Prostate gland (tissue), 2 donors: ENCODE measurements around the gene OSBP2.

ENCODE experiments used
- POLR2A ChIP-seq: fragments of 450-650 bp; IDR thresholded peaks from one replicate; pipeline ENCODE4 v1.6.1; 2016; ENCODE audit warnings: antibody characterized with exemption, mild to moderate bottlenecking
- POLR2AphosphoS5 ChIP-seq: sonication (generic); formaldehyde crosslinking; IDR thresholded peaks from one replicate; pipeline ENCODE4 v1.6.1; 2017; ENCODE audit warnings: antibody characterized with exemption
- TF ChIP-seq, protein P1 (sequence below), 4 experiments: fragments of 200-600 bp in 2 of 4; fragments of 450-650 bp in 2 of 4; sonication (generic) in 2 of 4; IDR thresholded peaks; 1 replicate in 3 of 4; 2 replicates in 1 of 4; pipeline ENCODE4 v1.5.1; 2016 to 2019; ENCODE audit warnings: antibody characterized with exemption in 4 of 4, mild to moderate bottlenecking in 2 of 4, moderate library complexity in 2 of 4

- TF ChIP-seq POLR2A, result no peak
- TF ChIP-seq, protein P1, sequence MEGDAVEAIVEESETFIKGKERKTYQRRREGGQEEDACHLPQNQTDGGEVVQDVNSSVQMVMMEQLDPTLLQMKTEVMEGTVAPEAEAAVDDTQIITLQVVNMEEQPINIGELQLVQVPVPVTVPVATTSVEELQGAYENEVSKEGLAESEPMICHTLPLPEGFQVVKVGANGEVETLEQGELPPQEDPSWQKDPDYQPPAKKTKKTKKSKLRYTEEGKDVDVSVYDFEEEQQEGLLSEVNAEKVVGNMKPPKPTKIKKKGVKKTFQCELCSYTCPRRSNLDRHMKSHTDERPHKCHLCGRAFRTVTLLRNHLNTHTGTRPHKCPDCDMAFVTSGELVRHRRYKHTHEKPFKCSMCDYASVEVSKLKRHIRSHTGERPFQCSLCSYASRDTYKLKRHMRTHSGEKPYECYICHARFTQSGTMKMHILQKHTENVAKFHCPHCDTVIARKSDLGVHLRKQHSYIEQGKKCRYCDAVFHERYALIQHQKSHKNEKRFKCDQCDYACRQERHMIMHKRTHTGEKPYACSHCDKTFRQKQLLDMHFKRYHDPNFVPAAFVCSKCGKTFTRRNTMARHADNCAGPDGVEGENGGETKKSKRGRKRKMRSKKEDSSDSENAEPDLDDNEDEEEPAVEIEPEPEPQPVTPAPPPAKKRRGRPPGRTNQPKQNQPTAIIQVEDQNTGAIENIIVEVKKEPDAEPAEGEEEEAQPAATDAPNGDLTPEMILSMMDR (IDR thresholded peaks at IDR 0.05), result no peak
- no peak for TF ChIP-seq POLR2AphosphoS5
Observed at GRCh38 chr22:30932661-30933060, 238.0 kb downstream of the OSBP2 start.
